NCI-H345 treated with DMSO at 0.1 percent for 48 hours (cell line): ENCODE measurements around the gene DYNAP.

Experiments used
- DNase-seq: peaks from one replicate; lab custom pipeline; 2025; ENCODE audit not compliant: unreplicated experiment; lab: John Stamatoyannopoulos, UW

Gene DYNAP

DNA sequence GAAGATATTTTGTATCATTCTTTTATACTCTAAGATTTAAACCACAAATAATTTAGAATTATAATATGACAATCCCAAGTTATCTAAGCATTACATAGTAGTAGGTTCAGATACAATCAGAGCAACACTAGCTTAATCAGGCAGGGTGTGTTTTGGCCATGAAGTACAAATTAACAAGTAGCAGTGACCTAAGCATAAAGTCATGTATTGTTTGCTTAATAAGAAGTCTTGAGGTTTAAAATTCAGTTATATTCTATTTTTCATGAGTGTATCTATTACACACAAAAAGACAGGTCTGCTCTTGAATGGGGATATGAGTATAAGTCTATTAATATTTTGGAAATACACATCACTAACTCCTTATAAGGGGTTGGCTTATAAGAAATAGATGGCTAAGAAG lies 39.9 kb downstream of the DYNAP start:
- DNase-seq, result no peak

DNA sequence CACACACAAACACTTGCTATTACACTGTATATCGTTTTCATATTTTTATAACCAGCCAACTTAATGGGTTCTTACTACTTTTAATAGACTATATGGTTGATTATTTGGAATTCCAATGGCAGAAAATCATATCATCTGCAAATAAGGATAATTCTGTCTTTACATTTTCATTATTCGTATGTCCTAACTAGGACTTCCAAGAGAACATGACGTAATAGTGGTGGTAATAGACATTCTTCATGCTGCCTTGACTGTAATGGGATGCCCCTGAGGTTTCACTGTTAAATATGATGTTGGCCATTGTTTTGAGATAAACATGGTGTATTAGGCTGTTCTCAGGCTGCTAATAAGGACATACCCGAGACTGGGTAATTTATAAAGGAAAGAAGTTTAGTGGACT lies 45.2 kb downstream of the DYNAP start:
- no peak for DNase-seq

DNA sequence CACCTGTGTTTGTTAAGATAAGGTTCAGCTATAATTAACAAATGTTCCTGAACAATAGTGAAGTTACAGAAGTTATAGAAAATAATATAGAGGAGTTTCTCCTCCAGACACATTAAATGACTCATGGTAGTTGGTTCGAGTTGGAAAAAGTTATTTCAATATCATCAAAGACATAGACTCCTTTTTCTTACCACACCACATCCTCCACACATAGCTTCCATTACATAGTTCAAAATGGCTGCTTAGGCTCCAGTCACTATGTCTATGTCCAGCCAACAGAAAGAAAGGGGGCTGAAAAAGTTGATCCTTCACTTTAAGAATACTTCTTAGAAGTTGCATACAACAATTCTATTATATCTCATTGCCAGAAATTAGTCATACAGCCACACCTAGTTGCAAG lies 50.7 kb downstream of the DYNAP start:
- DNase-seq, result no peak

GRCh38 chr18:54647176-54647575 lies 56.1 kb downstream of the DYNAP start:
- DNase-seq, result no peak
